ENCODE results near the gene ATP6V0B.

GRCh38 chr1:43960798-43961197, 14.0 kb upstream of the ATP6V0B start:
- no peak for TF ChIP-seq CTCF (IDR thresholded peaks at IDR 0.05; ENCODE audit: insufficient read depth, low read length)
- no peak for TF ChIP-seq SPI1 (IDR thresholded peaks at IDR 0.05; ENCODE audit: borderline replicate concordance, low read depth)
- TF ChIP-seq POLR2AphosphoS5 (IDR thresholded peaks at IDR 0.05; ENCODE audit: low read depth): no peak
- no peak for TF ChIP-seq GABPA (IDR thresholded peaks at IDR 0.05; ENCODE audit: low read depth)
